ENCODE data around the gene DSCAML1. TPM values are rescaled to one million over a fixed set of nuclear protein-coding genes. Genes with fewer than 3 reads are reported as not detected.

Gene DSCAML1
- total RNA-seq, 1 experiment from 2014 or later: not detected

DNA sequence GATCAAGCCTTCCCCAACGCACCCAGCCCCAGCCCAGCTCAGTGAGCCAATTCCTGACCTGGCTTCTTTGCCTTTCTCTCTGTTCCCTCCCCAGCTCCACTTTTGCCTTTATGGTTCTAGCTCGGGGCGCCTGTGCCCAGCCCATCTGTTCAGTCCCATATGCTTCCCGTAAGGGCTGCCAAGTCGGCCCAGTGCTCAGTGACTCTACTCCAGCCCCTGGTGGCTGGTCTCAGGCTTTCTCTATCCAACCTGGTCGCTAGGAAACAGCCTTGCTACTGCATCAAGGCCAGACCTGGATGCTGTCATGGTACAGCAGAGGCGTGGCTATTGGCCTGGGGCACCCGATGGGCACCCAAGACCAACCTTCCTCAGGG lies 178.0 kb downstream of the DSCAML1 start:
- DNase-seq (ENCODE audit: low read depth): no peak

DNA sequence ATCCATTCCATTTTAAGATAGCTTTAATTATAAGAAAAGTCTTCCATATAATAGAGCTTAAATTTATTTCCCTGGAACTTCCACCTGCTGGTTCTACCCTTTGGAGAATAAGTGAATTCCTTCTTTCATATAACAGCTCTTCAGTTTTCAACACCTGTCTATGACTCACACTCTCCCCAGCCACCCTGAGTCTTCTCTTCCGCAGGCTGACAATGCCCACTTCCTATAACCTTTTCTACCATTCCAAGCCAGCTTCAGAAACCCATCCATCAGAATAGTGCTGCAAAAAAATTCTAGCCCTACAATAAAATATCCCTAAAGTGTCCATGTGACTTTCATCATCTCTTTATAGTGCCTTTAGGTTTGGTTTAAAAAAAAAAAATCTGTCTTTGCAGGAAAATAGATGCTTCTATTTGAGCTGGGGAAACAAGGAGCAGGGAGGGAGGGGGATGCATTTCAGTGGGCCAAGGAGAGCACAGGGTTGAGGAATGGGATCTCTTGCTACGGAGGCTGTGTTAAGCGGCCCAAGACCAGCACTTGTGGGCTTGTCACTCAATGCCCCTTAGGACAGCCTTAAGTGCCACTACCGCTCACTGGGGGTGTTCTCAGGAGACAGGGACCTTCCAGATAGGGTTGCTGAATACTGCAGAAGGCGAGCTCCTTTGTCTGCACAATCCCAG lies 178.6 kb downstream of the DSCAML1 start:
- no peak for DNase-seq (ENCODE audit: low read depth)

GRCh38 chr11:117616979-117617378 lies 180.0 kb downstream of the DSCAML1 start:
- DNase-seq (ENCODE audit: low read depth): no peak

DNA sequence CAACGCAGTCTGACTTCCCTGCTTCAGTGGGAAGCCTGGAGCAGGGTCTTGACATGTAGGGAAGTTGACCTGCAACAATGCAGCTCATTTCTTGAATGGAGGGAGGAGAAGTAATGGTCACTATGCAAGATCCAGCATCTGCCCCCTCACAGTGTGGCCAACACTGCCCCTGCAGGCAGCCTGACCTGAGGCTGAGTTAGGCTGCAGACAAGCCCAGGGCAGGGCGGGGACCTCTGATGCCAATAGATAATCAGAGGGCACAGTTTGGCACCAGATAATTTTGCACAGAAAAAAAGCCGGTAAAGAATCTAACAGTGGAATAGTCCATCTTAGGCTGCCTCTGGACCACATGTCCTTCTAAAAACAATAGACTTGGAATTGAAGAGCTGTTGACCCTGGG lies 182.3 kb downstream of the DSCAML1 start:
- DNase-seq (ENCODE audit: low read depth): no peak

DNA sequence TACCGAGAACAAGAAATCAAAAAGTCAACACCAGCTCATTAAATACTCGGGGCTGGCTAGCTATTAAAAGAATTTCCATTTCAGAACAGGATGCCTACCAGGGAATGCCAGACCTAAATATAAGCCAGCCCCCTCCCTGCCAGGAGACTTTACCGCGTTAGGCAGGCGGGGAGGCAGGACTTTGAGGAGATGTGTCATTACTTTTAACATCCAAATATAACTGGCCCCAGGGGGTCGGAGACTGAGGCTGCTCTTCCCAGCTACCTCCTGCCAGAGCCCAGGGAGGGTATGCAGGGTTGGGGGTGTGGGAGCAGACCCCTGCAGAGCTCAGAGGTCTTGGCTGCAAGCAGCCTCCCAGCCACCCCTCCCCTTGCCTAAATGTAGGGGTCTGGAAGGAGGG lies 183.5 kb downstream of the DSCAML1 start:
- DNase-seq (ENCODE audit: low read depth): no peak

DNA sequence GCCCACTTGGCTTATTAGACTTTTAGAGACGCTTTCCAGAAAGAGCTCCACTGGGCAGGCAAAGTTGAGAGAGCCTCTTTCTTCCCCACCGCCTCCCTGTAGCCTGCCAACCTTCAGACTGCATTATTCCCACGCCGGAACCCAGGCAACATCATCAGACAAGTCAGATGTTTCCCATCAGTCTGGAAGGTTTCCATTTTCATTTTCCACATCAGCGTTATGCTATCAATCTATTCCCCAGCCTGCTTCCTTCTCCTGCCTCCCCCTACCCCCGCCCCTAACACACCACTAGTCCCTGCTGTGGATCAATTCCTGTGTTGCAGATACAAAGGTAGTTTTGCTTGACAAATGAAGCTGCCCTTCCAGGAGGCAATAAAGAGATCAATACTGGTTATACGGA lies 184.8 kb downstream of the DSCAML1 start:
- DNase-seq (ENCODE audit: low read depth): no peak

DNA sequence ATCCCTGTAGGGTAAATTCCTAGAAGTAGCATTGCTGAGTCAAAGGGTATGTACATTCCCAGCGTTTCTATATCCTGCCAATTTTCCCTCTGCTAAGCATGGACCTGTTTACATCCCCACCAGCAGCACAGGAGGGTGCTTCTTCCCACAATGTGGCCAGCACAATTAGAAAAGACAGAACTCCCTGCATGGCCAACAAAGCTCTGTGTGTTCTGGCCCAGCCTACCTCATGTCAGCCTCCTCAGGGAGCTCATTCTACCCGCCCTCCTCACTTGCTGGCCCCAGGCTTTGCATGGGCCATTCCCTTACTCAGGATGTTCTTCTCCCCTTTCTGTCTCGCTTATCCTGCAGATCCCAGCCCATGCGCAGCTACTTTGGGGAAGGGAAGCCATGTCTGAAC lies 186.1 kb downstream of the DSCAML1 start:
- DNase-seq (ENCODE audit: low read depth): no peak

- peak; percentile 20 for DNase-seq (ENCODE audit: low read depth)
Measured at GRCh38 chr11:117610045-117610444, 187.0 kb downstream of the DSCAML1 start.

GRCh38 chr11:117607449-117607848 lies 189.6 kb downstream of the DSCAML1 start:
- DNase-seq (ENCODE audit: low read depth): no peak

DNA sequence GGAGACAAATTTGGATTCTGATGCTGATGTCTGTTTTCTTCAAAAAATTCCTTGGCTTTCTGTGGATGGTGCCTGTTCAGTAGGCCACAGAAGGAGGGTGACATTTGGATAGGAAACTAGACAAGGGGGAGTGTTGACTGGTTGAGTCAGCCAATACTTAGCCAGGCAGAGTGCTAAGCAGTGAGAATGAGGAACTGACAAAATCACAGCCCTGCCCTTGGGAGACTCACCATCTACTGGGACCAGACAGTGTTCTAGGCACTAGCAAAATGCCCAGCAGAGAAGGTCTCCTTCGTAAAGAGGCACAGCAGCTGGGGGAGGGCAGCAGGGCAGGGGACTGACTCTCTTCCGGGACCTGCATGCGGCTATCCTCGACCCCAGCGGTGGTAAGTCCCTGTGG lies 190.2 kb downstream of the DSCAML1 start:
- no peak for DNase-seq (ENCODE audit: low read depth)

DNA sequence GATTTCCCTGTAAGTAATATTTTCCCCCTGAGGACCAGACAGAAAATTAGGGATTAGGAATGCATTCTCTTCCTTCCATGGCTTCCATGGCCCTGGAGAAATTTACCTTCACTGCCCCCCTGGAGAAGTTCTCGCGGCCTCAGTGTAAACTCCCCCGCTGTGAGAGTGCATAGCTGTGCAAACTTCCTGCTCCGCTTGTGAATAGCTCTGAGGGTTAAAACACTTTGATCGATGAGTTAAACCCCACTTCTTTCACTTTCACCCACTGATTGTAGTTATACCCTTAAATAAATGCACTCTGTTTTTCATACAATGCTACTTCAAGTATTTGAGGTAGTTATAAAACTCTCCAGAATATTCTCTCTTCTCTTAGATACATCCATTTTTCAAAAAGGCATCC lies 190.8 kb downstream of the DSCAML1 start:
- DNase-seq (ENCODE audit: low read depth): no peak

- no peak for DNase-seq (ENCODE audit: low read depth)
Measured at GRCh38 chr11:117605331-117605730, 191.7 kb downstream of the DSCAML1 start.

DNA sequence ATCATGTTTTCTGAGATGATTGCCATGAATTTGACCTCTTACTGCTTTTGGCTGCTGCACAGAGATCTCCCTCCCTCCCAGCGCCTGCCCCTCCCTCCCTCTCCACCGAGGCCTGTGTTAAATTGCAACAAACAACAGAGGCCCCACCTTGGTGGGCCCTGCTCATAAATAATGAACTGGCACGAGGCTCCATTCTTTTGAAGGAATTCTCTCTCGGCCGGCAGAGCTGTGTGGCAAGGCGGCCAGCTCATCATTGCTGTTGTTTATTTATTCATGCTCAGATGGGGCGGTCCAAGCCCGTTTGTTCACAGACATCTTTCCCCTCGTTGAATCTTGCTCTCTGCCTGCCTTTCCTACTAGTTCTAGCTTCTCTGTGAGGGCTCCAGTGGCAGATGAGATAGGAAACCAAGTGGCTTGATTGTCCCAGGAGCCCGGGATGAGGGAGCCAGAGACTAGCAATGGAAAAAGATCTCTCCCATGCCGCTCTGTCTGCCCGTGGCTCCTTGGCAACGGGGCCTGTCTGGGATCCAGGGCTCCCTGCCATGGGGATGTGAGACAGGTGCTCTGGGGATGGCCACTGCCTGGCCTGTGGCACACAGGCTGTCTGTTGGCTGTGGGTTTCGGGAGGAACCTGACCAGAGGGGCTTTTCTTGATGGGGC lies 192.6 kb downstream of the DSCAML1 start:
- DNase-seq (ENCODE audit: low read depth): no peak

- DNase-seq (ENCODE audit: low read depth): no peak
Measured at GRCh38 chr11:117603932-117604331, 193.1 kb downstream of the DSCAML1 start.

DNA sequence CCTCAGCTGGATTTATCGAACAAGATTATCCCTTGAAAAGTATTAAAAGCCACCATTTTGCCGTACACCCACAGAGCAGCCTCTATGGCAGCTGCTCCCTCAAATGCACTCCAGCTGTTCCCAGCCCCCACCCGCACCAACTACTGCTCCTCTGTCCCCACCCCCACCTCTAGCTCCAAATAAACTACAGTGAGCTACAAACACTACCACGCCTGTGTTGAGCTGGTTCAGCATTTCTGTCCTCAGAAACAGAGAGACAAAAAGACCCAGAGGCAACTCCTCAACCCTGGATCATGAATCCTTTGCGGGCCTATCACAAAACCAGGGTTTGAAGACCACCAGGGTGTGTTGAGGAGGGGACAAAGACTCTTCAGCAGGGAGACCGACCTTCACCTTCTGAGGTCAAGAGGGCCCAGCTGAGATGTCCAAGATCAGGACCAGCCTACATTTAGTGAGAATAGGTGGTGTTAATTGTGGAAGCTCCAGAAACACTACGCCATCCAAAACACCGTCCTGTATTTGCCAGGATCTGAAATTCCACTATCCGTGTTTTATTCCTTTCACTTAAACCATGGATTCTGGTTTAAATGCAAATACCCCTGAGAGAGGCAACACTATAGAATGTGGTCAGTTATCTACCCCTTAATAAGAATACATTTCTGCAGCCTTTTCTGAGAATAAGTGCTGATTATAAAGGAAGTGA lies 195.9 kb downstream of the DSCAML1 start:
- DNase-seq (ENCODE audit: low read depth): no peak

DNA sequence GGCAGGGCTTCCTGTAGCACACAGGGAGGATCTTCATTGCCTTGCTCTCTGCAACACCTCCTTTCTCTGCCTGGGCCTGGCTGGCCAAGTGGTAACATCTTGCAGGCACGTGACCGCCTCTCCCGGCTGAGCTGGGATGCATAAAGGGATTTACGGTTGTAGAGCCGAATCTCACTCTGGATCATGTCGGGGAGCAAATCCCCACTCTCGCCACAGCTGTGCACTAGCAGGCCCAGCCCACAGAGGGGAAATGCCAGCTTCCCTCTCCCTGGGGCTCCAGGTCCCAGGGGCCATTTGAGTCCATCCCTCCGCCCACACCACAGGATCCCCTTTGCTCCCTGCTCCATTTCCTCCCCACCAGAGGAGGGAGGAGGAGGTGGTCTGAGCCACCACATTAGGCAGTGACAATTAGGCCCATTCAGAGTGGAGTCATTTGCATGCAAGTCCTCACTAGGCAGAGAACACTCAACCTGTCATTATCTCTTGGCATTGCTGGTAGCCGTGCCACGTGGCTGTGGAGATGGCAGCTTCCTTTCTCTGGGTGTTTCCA lies 196.7 kb downstream of the DSCAML1 start:
- DNase-seq (ENCODE audit: low read depth): no peak

DNA sequence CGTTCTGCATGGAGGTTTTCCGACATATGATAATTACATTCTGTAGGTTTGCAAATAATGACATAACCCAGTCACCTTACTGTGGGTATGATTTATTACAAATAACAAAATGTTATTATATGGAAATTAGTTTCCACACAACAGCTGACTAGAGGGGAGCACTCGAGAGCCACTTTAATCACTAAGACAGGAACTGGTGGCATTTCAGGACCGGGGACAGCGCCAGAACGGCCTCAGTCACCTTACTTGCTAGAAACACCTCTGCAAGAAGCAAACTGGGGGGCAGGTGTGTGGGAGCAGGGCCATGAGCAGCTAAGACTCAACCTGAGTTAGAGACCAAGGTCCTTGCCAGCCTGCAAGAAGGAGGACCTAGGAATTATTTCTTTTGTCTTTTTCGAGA lies 199.9 kb downstream of the DSCAML1 start:
- no peak for DNase-seq (ENCODE audit: low read depth)

- no peak for DNase-seq (ENCODE audit: low read depth)
Measured at GRCh38 chr11:117595440-117595839, 201.6 kb downstream of the DSCAML1 start.

GRCh38 chr11:117594721-117595120 lies 202.3 kb downstream of the DSCAML1 start:
- no peak for DNase-seq (ENCODE audit: low read depth)

- no peak for DNase-seq (ENCODE audit: low read depth)
Measured at GRCh38 chr11:117593065-117593464, 204.0 kb downstream of the DSCAML1 start.

DNA sequence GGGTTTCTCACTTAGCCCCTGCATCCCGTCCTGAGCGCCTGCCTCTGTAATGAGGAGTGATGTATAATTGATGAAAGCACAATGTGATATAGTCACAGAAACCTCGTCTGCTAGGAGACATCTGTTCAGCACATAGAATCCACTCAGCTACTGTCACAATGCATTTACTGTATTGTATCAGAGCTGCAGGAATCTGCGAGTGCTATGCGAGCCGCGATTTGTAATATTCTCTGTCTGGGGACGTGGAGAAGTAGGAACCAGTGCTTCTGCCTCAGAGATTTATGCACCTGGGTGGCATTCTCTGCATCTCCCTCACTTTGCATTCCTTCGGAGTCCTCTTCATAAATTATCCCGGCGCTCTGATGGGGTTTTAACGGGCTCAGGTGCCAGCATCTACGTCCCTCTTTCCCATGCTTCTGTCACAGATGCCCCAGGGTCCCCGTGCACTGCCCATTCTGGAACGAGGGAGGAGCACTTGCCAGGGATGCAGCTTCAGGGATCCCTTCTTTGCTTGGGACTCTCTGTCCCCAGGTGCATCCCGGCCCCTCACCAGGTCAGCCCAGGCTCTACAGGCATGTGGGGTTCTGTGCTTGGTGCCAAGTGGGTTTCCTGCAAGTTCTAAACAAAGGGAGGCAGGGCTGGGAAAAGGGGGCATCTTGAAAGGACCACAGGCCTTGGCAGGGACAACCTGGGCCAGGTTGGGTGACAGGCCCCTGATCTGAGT lies 205.5 kb downstream of the DSCAML1 start:
- DNase-seq (ENCODE audit: low read depth): no peak

DNA sequence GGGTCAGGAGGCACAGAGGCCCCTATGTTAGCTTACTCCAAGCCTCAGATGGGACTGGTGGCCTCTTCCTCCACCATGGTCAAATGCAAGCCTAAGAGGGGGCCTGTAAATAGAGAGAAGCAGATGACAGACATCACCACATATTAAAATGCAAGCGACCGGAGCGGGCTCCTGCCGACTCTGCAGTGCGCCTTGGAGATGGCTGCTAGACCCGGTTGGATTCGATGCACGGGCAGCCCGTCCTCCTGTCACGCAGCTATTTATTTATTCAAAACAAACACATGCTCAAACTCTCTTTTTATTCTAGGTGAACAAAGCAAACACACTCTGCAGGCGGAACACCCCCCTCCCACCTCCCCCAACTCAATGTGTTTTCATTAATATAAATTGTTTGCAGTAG lies 208.0 kb downstream of the DSCAML1 start:
- no peak for DNase-seq (ENCODE audit: low read depth)

All from HT1080 (cell line).